Natural killer cell (primary cell): Measurements from ENCODE around the gene LRP5. TPM values are rescaled to one million over a fixed set of nuclear protein-coding genes. Genes with fewer than 3 reads are reported as not detected.

Source experiments
- ATAC-seq, 3 donors: fragments of 150-1000 bp in 2 of 3; fragments of 200-7000 bp in 1 of 3; cut with Tn5 transposase; 1 replicate in 1 of 3; 2 replicates in 2 of 3; pipeline ENCODE4 v1.10.0; 2021; ENCODE audit warnings: mild to moderate bottlenecking in 2 of 3, moderate library complexity in 2 of 3
- DNase-seq, 2 donors: peaks; one replicate each; pipeline versions ENCODE4 v3.0.0 to v3.0.0-alpha.2; 2013 to 2021; ENCODE audit warnings: mixed read lengths in 1 of 2
- H3K27ac ChIP-seq: one replicate; pipeline ENCODE4 v1.5.1; 2013; ENCODE audit warnings: mild to moderate bottlenecking, low read length
- H3K27me3 ChIP-seq: one replicate; pipeline ENCODE4 v1.6.1; 2013; ENCODE audit warnings: low read length; ENCODE audit not compliant: control insufficient read depth, insufficient read depth
- H3K36me3 ChIP-seq: one replicate; pipeline ENCODE4 v1.6.1; 2013; ENCODE audit warnings: low read length; ENCODE audit not compliant: control insufficient read depth, insufficient read depth
- H3K4me1 ChIP-seq: one replicate; pipeline ENCODE4 v1.6.1; 2013; ENCODE audit warnings: low read length; ENCODE audit not compliant: control insufficient read depth, insufficient read depth
- H3K4me3 ChIP-seq: one replicate; pipeline ENCODE4 v1.5.1; 2013; ENCODE audit warnings: low read length
- H3K9me3 ChIP-seq: one replicate; pipeline ENCODE4 v1.6.1; 2013; ENCODE audit warnings: low read length; ENCODE audit not compliant: control insufficient read depth, insufficient read depth
- H3K27ac Mint-ChIP-seq, 2 donors: one replicate each; pipeline ENCODE4 v1.8.0; 2022; ENCODE audit warnings: mild to moderate bottlenecking in 2 of 2, mixed read lengths in 2 of 2, moderate library complexity in 1 of 2
- H3K27me3 Mint-ChIP-seq, 2 donors: one replicate each; pipeline ENCODE4 v1.8.0; 2022; ENCODE audit warnings: low read depth in 2 of 2, mixed read lengths in 2 of 2
- H3K36me3 Mint-ChIP-seq: one replicate; pipeline ENCODE4 v1.8.0; 2022; ENCODE audit warnings: mixed read lengths
- H3K4me1 Mint-ChIP-seq, 2 donors: one replicate each; pipeline ENCODE4 v1.8.0; 2022; ENCODE audit warnings: mixed read lengths in 2 of 2
- H3K4me3 Mint-ChIP-seq: one replicate; pipeline ENCODE4 v1.8.0; 2022; ENCODE audit warnings: mild to moderate bottlenecking, moderate library complexity, mixed read lengths
- H3K9me3 Mint-ChIP-seq, 2 donors: one replicate each; pipeline ENCODE4 v1.8.0; 2022; ENCODE audit warnings: mixed read lengths in 2 of 2
- WGBS: methylation state at CpG from one replicate; pipeline ENCODE4 v1.1.7; 2013; ENCODE audit warnings: missing lambda C conversion rate; ENCODE audit not compliant: insufficient coverage; 5-methylcytosine and 5-hydroxymethylcytosine counted together
- intact Hi-C: fragments of 100-400 bp; cut with micrococcal nuclease; formaldehyde crosslinking; loops from one replicate; pipeline ENCODE4 v1.14.2; 2022
- total RNA-seq, 4 donors: library from RNA; stranded (reverse); fragments of 120-200 nt in 1 of 4; gene quantifications; one replicate each; pipeline versions ENCODE4 v1.2.3 to v1.2.4, GENCODE V29; 2013 to 2022
- TF ChIP-seq, protein P1 (sequence below): fragments of 200-600 bp; IDR thresholded peaks from one replicate; pipeline ENCODE4 v1.8.0; 2022; ENCODE audit warnings: antibody characterized with exemption

Gene LRP5
- total RNA-seq, 3 donors from 2014 or later (not counting 1 experiment from before 2014, with no cell fraction given), result 0.36 to 1.3 (median 0.89) TPM

DNA sequence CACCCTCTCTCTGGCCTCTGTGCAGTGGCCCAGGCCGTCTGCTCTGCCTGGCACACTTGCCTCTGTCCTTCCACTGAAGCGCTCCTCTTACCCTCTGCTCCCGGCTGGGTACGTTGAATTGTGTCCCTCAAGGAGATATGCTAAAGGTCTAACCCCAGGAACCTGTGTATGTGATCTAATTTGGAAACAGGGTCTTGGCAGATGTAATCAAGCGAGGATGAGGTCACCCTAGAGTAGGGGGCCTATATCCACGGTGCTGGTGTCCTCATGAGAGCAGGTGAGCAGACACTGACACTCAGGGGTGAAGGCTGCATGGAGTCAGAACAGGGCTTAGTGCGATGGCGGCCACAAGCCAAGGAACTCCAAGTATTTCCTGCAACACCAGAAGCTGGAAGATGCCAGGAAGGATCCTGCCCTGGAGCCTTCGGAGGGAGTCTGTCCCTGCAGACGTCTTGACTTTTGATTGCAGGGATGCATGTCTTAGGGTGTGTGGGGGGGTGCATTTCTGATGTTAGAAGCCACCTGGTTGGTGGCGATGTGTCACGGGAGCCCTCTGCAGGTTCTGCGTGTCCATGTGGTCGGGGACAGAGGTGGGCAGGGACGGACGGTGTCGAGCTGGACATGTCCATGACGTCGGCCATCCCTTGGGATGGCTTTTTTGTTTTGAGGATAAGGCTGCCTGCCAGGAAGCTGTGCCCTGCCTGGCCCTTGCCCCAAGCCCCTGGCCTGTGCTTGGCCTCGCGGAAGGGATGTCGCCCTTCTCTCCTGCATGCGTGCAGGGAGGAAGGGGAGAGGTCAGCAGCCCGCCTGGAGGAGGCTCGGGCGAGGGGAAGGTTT is 68.6 kb downstream of the LRP5 start:
- peaks cover 16 to 18% of the 10 kb centered on the region in 2 donors for H3K27me3 Mint-ChIP-seq
- H3K36me3 ChIP-seq, result no peaks in the 10 kb centered on the region
- H3K9me3 ChIP-seq, result no peaks in the 10 kb centered on the region
- 72% methylated on average over 25 of the region's 26 CpGs for WGBS
- intact Hi-C loops, result no loop called here
- no peak overlapping the region for H3K4me3 ChIP-seq
- peaks cover 19% of the 10 kb centered on the region for H3K4me1 ChIP-seq
- no peak overlapping the region for H3K4me3 Mint-ChIP-seq
- no peaks in the 10 kb centered on the region for H3K27me3 ChIP-seq
- ATAC-seq, result no peak
- peaks cover 5 to 8% of the 10 kb centered on the region in 2 donors for H3K4me1 Mint-ChIP-seq
- TF ChIP-seq, protein P1, sequence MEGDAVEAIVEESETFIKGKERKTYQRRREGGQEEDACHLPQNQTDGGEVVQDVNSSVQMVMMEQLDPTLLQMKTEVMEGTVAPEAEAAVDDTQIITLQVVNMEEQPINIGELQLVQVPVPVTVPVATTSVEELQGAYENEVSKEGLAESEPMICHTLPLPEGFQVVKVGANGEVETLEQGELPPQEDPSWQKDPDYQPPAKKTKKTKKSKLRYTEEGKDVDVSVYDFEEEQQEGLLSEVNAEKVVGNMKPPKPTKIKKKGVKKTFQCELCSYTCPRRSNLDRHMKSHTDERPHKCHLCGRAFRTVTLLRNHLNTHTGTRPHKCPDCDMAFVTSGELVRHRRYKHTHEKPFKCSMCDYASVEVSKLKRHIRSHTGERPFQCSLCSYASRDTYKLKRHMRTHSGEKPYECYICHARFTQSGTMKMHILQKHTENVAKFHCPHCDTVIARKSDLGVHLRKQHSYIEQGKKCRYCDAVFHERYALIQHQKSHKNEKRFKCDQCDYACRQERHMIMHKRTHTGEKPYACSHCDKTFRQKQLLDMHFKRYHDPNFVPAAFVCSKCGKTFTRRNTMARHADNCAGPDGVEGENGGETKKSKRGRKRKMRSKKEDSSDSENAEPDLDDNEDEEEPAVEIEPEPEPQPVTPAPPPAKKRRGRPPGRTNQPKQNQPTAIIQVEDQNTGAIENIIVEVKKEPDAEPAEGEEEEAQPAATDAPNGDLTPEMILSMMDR, result no peak
- H3K36me3 Mint-ChIP-seq, result no peaks in the 10 kb centered on the region
- DNase-seq, result no peak
- no peak overlapping the region for H3K27ac Mint-ChIP-seq
- no peak overlapping the region for H3K27ac ChIP-seq
- H3K9me3 Mint-ChIP-seq, result no peaks in the 10 kb centered on the region

DNA sequence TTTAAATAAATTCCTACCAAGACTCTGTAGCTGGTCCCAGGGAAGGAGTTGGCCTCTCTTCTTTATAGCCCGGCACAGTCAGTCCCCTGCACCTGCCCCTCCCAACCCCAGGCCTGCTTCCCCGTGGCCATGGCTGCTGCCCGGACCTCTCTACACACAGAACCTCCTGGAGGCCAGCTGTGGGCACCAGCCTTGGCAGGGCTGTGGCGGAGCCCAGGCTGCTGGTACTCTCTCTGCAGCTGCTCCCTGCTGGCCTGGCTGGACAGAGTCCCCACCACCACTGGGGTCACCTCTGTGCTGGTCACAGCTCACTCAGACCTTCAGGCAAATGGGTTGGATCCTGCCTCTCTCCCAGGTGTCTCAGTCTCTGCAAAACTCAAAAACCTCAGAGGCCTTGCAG is 69.3 kb downstream of the LRP5 start:
- Histone ChIP-seq H3K27ac (no peak overlapping the region), H3K36me3 (no peaks in the 10 kb centered on the region), H3K9me3 (no peaks in the 10 kb centered on the region), H3K4me3 (no peak overlapping the region), H3K27me3 (no peaks in the 10 kb centered on the region), H3K4me1 (peaks cover 19% of the 10 kb centered on the region)
- WGBS, result 70% methylated on average over 4 of the region's 4 CpGs
- Mint-ChIP-seq H3K36me3 (no peaks in the 10 kb centered on the region), H3K9me3 (no peaks in the 10 kb centered on the region), H3K27ac (no peak overlapping the region), H3K4me1 (peaks cover 5 to 8% of the 10 kb centered on the region in 2 donors), H3K27me3 (peaks cover 16 to 18% of the 10 kb centered on the region in 2 donors), H3K4me3 (no peak overlapping the region)
- ATAC-seq, result no peak
- no peak for DNase-seq
- intact Hi-C loops, result no loop called here
- TF ChIP-seq, protein P1, result no peak

DNA sequence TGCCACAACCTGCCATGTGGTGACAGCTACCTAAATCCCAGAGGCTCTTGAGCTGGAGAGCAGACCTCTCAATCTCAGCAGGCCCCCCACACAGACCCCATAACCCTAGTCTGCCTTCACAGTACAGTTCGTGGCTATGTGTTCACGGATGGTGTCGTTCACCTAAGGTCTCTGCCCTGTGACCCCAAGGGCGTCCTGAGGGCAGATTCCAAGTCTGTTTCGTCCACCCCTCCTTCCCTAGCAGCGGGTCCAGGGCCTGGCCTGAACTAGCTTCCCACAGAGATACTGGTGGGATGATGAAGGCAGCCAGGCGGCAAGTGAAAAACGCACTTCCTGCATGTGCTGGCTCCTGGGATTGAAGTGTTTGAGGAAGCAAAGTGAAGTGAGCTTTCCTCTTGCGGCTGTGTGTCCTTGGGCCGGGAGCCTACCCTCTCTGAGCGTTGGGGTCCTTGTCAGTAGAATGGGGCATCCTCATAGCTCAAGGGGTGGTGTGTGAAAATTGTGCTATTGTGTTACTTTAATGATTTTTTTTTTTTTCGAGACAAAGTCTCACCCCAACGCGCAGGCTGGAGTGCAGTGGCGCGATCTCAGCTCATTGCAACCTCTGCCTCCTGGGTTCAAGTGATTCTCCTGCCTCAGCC is 70.1 kb downstream of the LRP5 start:
- no peaks in the 10 kb centered on the region for H3K36me3 ChIP-seq
- no peak for ATAC-seq

More for the DNA sequence above, 70.1 kb downstream of the LRP5 start:
- Mint-ChIP-seq H3K4me3 (no peak overlapping the region), H3K27ac (no peak overlapping the region), H3K27me3 (peaks cover 16 to 18% of the 10 kb centered on the region in 2 donors), H3K36me3 (no peaks in the 10 kb centered on the region), H3K9me3 (no peaks in the 10 kb centered on the region), H3K4me1 (peaks cover 5 to 8% of the 10 kb centered on the region in 2 donors)
- peaks cover 19% of the 10 kb centered on the region for H3K4me1 ChIP-seq
- H3K9me3 ChIP-seq, result no peaks in the 10 kb centered on the region
- no peak overlapping the region for H3K4me3 ChIP-seq
- WGBS, result 92% methylated on average over 16 of the region's 16 CpGs
- H3K27me3 ChIP-seq, result no peaks in the 10 kb centered on the region
- intact Hi-C loops, result no loop called here
- TF ChIP-seq, protein P1, result no peak
- DNase-seq, result no peak
- H3K27ac ChIP-seq, result no peak overlapping the region
